NCI-H1930 (cell line): Measurements from ENCODE around the gene RSPH1.

ENCODE experiments used
- DNase-seq, 2 experiments: peaks; one replicate each; lab custom pipeline; 2025; lab: John Stamatoyannopoulos, UW

The RSPH1 gene

DNA sequence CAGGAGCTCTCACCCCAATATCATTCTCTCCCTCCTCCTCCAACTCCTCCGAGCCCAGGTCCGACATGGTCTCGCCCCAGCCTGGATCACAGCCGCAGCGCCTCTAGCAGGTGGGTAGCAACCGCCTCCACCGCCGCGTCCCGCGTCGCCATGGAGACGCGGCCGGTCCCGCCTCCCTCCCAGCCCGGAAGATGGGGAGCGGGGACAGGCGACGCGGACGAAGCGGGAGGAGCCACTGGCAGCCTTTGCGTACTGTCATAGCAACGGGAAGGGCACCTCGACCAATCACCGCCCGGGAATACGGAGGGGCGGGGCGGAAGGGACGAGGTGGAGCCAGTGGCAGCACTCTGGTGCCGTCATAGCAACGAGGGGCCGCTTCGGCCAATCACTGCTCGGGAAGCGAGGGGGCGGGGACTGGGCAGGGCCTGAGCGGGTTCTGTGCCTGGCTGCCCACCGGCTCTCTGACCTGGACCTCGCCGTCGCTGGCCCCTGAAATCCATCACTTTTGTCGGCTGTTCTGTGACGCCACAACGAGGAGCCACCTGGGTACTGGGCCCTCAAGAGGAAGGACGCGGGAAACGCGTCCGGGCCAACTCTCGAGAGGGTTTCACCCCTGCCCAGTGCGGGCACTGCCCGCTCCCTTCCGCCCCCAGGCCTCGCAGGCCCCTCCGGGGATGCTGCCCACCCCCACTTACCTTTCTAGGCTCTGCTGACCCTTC is at the start of gene RSPH1:
TSS of gene RSPH1 (minus strand) at position 105 of the 719 bp plus-strand sequence. CDS start at position 67, 38 bp downstream.
- DNase-seq, result peak; percentile 97 to 98

GRCh38 chr21:42545745-42546144 is 49.7 kb upstream of the RSPH1 start:
- DNase-seq, result no peak

DNA sequence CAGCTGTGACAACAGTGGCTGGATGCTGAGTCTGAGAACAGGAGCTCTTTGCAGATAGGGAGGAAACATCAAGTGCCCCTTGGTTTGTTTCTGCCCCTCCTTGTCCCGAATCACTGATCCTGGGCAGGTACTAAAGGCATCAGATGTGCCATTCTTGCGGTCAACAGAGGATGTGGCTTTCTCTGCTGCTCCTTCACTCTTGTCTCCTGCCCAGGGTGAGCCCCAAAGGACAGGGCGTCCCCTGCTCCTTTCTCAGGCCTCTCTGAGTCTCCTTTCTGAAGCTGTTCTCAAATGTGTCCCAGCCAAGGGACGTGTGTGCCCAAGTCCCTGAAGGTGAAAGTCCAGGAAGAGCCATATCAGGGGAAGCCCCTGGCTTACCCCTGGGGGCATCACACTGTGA is 49.3 kb upstream of the RSPH1 start:
- no peak for DNase-seq

DNA sequence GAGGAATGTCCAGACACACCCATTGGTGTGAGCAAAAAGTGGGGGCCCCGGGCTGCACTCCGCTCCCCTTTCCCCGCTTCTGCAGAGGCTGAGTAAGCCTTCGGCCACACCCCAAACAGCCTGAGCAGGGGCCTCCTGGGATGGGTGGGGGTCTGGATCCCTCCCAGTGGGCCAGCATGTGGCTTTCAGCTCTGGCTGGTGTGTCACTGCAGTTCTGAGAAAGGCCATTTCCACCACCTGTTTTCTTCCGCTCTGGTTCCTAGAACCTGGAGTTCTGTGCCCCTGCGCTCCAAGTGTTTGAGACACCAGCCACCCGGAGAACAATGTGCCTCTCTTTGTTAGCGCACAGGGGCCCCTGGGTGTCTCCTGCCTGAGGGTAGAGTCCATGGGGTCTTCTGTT is 48.5 kb upstream of the RSPH1 start:
- no peak for DNase-seq

DNA sequence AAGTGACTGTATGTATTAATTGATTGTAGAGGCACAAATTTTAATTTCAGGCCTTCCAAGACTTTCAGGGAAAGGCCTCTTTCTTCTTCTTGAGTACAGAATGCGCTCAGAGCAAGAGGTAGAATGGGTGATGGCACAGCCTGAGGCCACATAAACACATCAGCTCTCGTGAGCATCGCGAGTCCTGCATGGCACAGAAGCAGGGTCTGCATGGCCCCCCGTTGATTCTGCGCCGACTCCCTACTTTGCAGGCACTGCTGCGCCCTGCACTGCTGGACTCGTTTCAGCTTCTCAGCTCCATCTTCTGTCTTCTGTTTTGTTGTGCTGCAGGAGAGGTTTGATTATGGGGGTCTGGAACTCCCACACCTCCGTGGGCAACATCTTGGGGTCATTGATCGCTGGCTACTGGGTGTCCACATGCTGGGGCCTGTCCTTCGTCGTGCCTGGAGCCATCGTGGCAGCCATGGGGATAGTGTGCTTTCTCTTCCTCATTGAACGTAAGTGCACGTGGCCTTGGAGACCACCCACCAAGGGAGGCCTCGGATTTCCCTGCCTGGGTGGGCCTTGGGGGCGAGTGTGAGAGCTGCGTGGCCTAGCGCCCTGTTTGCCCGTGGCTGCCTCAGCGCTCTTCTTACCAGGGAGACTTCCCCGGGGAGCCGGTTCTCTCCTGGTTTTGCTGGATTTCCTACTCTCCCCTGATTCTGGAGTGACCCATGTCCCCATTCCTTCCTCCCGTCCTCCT is 47.3 kb upstream of the RSPH1 start:
- DNase-seq, result no peak

GRCh38 chr21:42542596-42542995 is 46.6 kb upstream of the RSPH1 start:
- no peak for DNase-seq

- DNase-seq, result no peak
These were observed 46.2 kb upstream of the RSPH1 start for GRCh38 chr21:42542196-42542595.

GRCh38 chr21:42541618-42542017 is 45.6 kb upstream of the RSPH1 start:
- DNase-seq, result no peak

GRCh38 chr21:42541174-42541573 is 45.1 kb upstream of the RSPH1 start:
- no peak for DNase-seq

GRCh38 chr21:42540396-42540795 is 44.4 kb upstream of the RSPH1 start:
- no peak for DNase-seq

- no peak for DNase-seq
These were observed 43.9 kb upstream of the RSPH1 start for GRCh38 chr21:42539931-42540343.

DNA sequence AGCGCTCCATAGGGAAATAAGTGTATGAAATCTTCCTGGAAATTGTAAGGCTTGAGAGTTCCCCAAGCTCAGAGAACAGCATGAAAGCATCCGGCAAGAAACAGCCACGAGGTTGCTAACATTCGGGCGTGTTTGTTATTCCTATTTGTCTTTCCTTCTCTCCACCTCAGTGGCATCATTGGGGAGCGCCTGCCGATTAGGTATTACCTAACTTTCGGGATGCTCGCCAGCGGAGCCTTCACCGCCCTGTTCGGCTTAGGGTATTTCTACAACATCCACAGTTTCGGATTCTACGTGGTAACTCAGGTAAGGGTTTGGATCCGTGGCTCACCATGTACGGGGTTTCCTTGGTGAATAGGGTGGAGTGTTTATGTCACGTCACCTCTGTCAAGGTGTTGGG is 43.3 kb upstream of the RSPH1 start:
- DNase-seq, result no peak

DNA sequence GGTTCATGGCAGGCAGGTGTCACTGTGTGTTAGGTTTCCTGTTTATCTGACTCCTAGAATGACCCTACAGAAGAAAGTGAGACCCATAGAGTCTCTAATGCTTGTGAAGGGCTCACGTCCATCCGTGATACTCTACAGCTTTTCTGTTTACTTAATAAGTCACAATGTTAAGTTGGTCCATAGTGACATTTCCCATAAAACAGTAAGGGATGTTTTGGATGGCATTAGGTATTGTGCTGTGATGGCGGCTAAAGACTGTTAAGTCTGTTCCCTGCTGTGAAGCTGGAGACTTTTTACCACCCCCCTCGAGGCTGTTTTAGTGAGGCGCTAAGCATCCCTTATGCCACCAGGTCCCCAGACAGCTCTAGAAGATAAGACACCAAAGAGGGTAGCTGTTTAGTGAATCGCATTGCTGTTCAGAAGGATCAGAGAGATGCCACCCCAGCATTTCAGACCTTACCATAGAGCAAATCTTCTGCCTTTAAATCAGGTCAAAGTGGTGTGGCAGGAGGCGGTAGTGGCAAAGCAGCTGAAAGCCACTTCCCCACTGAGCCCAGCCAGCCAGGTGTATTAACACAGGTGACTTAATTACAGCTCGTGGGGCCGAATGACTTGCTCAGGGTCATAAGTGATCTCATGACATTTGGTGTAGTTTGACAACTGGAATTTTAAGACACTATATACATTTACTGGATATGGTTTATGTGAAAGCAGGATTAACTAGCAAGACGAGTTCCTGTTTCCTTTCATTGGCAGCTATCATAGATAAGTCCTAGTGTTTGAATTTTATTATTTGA is 42.7 kb upstream of the RSPH1 start:
- DNase-seq, result no peak

- DNase-seq, result no peak
These were observed 41.2 kb upstream of the RSPH1 start for GRCh38 chr21:42537106-42537742.

DNA sequence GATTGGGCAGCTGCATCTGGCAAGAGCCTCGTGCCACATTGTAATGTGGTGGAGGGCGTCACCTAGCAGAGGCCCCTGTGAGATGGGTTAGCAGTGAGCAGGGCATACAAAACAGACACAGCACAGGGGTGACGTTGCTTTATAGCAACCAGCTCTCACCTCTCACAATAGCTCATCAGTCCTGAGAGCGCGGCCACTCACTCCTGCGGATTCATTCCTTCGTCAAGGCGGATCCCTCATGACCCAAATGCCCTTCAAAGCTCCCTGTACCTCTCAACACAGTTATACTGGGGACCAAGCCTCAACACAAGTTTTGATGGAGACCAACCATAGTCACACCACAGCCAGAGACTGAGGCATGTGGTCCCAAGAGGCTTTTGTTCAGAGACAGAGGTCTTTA is 40.6 kb upstream of the RSPH1 start:
- DNase-seq, result no peak

- no peak for DNase-seq
These were observed 39.7 kb upstream of the RSPH1 start for GRCh38 chr21:42535602-42536171.

DNA sequence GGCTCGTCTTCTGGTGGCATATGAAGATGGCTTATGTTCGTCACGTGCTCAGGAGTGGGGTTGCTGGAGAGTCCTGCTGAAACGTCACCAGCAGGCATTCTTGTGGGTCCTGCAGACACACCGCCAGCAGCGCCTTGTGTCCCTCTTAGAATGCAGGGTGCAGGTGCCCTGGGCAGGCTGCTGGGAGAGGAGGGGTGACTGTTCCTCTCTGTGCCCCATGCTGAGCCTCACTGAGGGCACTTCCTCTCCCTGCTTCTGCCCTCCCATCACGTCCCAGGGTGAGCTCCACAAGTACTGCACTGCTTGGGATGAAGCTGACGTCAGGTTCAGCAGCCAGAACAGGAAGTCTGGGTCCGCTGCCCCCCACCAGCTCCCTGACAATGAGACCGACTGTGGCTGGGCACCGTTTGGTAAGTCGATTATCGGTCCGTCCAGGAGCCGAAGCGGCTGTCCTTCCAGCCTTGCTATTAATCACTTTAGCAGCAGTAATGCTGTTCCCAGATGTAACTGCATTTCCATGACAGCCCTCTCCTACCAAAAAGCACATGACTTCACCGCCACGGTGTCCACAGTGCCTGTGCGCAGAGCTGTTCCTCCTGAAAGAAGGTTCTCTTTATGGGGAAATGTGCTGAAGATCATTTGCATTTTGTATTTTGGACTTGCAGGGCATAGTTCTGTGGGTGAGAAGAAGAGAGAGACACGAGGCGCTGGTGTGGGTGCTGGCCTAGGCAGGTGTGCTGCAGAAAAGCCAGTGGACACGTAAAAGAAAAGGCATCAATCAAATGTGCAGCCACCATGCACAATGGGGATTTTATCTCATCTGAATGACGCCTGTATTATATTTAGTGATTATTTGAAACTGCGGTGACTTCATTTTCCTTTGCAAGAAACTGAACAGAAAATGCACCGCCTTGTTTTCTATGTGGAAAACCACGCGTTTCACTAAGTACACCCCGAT is 38.7 kb upstream of the RSPH1 start:
- DNase-seq, result no peak

DNA sequence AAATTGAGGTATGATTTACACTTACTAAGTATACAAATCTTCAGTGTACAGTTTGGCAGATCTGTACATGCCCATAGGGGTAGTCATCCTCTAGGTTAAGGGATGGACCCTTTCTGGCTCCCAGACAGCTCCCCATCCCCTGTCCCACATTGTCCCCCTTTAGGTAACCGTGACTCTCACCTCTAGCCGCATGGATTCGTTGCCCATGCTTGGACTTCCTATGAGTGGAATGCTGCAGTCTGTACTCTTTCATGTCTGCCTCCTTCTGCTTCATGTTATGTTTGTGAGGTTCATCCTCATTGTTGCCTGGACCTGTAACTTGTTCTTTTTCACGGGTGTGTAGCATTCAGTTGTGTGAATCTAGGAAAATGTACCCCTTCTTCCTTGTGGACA is 37.9 kb upstream of the RSPH1 start:
- no peak for DNase-seq

DNA sequence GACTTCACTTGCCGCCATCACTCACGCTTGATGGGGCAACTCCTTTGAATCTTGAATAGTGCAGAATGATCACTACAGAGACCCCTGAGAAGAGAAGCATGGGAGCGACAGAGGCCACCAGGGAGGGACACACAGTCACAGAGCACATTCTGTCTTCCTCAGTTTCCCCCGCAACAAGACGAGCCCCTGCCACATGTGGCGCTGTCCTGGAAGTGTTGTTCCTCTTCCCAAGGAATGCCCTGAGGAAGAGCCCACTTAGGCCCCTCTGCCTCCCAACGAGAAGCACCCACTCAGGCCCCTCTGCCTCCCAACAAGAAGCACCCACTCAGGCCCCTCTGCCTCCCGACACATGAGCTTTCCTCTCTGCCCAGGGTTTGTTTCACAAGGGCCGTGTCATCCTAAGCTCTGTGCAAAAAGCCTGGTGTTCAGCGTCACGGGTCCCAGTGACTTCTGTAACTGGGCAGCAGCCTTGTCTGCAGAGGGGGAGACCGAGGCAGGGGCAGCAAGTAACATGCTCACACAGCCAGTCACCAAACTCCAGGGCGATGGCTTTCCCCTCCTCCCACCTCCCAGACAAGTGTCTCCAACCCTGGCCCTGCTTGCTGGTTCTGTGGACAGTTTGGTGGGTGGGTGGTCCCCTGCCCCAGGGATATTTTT is 37.4 kb upstream of the RSPH1 start:
- DNase-seq, result no peak

DNA sequence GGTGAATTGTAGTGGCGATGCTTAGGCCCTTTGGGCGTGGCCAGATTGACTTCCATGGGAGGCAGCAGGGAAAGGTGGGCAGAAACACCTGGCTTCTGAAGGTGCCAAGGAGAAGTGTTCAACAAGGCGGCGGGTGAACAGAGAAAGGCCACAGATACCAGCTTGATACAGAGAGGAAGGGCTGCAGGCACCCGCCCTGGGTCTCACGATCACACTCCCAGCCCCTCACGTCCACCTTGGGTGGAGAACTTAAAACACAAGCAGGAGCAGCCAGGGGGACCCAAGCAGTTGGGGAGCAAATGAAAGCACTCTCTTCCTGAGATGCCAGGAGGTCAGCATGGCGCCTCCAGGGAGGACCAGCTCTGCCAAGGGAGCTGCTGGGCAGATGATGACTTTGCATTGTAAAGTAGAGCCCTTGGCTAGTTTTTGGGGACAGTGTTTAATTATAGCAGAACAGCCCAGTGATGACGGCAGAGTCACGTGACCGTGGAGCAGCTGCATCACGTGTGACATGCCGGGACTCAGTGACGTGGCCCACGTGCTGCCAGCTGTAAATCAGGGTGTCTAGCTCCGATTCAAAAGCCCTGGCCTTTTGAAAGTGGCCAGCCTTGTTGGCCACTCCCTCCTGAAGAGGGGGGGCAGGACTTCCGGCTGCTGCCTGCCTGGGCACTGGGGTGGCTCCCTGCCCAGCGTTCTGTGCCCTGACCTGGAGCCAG is 36.6 kb upstream of the RSPH1 start:
- DNase-seq, result no peak
